Measurements from ENCODE around the gene LTBP3. TPM values are rescaled to one million over a fixed set of nuclear protein-coding genes. Genes with fewer than 3 reads are reported as not detected.

LTBP3 gene
- total and polyA plus RNA-seq, 7 donors: 12.7 to 82.3 (median 27.9) TPM

DNA sequence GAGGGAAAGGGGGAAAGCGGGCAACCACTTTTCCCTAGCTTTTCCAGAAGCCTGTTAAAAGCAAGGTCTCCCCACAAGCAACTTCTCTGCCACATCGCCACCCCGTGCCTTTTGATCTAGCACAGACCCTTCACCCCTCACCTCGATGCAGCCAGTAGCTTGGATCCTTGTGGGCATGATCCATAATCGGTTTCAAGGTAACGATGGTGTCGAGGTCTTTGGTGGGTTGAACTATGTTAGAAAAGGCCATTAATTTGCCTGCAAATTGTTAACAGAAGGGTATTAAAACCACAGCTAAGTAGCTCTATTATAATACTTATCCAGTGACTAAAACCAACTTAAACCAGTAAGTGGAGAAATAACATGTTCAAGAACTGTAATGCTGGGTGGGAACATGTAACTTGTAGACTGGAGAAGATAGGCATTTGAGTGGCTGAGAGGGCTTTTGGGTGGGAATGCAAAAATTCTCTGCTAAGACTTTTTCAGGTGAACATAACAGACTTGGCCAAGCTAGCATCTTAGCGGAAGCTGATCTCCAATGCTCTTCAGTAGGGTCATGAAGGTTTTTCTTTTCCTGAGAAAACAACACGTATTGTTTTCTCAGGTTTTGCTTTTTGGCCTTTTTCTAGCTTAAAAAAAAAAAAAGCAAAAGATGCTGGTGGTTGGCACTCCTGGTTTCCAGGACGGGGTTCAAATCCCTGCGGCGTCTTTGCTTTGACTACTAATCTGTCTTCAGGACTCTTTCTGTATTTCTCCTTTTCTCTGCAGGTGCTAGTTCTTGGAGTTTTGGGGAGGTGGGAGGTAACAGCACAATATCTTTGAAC is 52.5 kb downstream of the LTBP3 start:
- Histone ChIP-seq H3K27me3 (ENCODE audit: insufficient read depth in 3 of 3, low read length in 2 of 3) (no peaks in the 10 kb centered on the region), H3K27ac (peak overlapping the region; percentile 99), H3K9me3 (no peaks in the 10 kb centered on the region), H3K36me3 (ENCODE audit: insufficient read depth in 1 of 2, low read depth in 1 of 2) (peaks cover 8 to 59% of the 10 kb centered on the region in 2 donors), H3K4me1 (peaks cover 30% of the 10 kb centered on the region), H3K4me3 (peak overlapping the region; percentile 92)
- intact Hi-C loops (cut with DNase I): no loop called here
- DNase-seq: no peak
- ATAC-seq: no peak
- WGBS, 3 donors: 14 to 22% (median 16%) methylated on average over 12 of the region's 12 CpGs
- TF ChIP-seq, protein P1, sequence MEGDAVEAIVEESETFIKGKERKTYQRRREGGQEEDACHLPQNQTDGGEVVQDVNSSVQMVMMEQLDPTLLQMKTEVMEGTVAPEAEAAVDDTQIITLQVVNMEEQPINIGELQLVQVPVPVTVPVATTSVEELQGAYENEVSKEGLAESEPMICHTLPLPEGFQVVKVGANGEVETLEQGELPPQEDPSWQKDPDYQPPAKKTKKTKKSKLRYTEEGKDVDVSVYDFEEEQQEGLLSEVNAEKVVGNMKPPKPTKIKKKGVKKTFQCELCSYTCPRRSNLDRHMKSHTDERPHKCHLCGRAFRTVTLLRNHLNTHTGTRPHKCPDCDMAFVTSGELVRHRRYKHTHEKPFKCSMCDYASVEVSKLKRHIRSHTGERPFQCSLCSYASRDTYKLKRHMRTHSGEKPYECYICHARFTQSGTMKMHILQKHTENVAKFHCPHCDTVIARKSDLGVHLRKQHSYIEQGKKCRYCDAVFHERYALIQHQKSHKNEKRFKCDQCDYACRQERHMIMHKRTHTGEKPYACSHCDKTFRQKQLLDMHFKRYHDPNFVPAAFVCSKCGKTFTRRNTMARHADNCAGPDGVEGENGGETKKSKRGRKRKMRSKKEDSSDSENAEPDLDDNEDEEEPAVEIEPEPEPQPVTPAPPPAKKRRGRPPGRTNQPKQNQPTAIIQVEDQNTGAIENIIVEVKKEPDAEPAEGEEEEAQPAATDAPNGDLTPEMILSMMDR (IDR thresholded peaks at IDR 0.05): no peak

DNA sequence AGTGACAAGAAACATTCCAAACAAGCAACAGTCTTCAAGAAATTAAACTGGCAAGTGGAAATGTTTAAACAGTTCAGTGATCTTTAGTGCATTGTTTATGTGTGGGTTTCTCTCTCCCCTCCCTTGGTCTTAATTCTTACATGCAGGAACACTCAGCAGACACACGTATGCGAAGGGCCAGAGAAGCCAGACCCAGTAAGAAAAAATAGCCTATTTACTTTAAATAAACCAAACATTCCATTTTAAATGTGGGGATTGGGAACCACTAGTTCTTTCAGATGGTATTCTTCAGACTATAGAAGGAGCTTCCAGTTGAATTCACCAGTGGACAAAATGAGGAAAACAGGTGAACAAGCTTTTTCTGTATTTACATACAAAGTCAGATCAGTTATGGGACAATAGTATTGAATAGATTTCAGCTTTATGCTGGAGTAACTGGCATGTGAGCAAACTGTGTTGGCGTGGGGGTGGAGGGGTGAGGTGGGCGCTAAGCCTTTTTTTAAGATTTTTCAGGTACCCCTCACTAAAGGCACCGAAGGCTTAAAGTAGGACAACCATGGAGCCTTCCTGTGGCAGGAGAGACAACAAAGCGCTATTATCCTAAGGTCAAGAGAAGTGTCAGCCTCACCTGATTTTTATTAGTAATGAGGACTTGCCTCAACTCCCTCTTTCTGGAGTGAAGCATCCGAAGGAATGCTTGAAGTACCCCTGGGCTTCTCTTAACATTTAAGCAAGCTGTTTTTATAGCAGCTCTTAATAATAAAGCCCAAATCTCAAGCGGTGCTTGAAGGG is 53.3 kb downstream of the LTBP3 start:
- Histone ChIP-seq H3K27ac (peak overlapping the region; percentile 99), H3K9me3 (no peaks in the 10 kb centered on the region), H3K4me1 (peaks cover 30% of the 10 kb centered on the region), H3K4me3 (peak overlapping the region; percentile 92), H3K27me3 (ENCODE audit: insufficient read depth in 3 of 3, low read length in 2 of 3) (no peaks in the 10 kb centered on the region), H3K36me3 (ENCODE audit: insufficient read depth in 1 of 2, low read depth in 1 of 2) (peaks cover 8 to 68% of the 10 kb centered on the region in 2 donors)
- no peak for DNase-seq
- no peak for ATAC-seq
- TF ChIP-seq, protein P1 (IDR thresholded peaks at IDR 0.05): no peak
- intact Hi-C loops (cut with DNase I): no loop called here
- WGBS, 3 donors: 6 to 12% (median 10%) methylated on average over 8 of the region's 8 CpGs

DNA sequence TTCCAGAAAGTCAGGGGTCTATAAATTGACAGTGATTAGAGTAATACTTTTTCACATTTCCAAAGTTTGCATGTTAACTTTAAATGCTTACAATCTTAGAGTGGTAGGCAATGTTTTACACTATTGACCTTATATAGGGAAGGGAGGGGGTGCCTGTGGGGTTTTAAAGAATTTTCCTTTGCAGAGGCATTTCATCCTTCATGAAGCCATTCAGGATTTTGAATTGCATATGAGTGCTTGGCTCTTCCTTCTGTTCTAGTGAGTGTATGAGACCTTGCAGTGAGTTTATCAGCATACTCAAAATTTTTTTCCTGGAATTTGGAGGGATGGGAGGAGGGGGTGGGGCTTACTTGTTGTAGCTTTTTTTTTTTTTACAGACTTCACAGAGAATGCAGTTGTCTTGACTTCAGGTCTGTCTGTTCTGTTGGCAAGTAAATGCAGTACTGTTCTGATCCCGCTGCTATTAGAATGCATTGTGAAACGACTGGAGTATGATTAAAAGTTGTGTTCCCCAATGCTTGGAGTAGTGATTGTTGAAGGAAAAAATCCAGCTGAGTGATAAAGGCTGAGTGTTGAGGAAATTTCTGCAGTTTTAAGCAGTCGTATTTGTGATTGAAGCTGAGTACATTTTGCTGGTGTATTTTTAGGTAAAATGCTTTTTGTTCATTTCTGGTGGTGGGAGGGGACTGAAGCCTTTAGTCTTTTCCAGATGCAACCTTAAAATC is 54.0 kb downstream of the LTBP3 start:
- WGBS, 3 donors: 0 to 2% (median 1%) methylated on average over 3 of the region's 3 CpGs
- peaks cover 8 to 69% of the 10 kb centered on the region in 2 donors for H3K36me3 ChIP-seq (ENCODE audit: insufficient read depth in 1 of 2, low read depth in 1 of 2)

DNA sequence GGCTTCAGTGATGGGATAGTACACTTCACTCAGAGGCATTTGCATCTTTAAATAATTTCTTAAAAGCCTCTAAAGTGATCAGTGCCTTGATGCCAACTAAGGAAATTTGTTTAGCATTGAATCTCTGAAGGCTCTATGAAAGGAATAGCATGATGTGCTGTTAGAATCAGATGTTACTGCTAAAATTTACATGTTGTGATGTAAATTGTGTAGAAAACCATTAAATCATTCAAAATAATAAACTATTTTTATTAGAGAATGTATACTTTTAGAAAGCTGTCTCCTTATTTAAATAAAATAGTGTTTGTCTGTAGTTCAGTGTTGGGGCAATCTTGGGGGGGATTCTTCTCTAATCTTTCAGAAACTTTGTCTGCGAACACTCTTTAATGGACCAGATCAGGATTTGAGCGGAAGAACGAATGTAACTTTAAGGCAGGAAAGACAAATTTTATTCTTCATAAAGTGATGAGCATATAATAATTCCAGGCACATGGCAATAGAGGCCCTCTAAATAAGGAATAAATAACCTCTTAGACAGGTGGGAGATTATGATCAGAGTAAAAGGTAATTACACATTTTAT is 54.7 kb downstream of the LTBP3 start:
- Histone ChIP-seq H3K4me1 (peaks cover 24% of the 10 kb centered on the region), H3K4me3 (peak overlapping the region; percentile 92), H3K36me3 (ENCODE audit: insufficient read depth in 1 of 2, low read depth in 1 of 2) (peaks cover 8 to 69% of the 10 kb centered on the region in 2 donors), H3K27ac (peak overlapping the region; percentile 99), H3K9me3 (no peaks in the 10 kb centered on the region), H3K27me3 (ENCODE audit: insufficient read depth in 3 of 3, low read length in 2 of 3) (no peaks in the 10 kb centered on the region)
- intact Hi-C loops (cut with DNase I): no loop called here
- TF ChIP-seq, protein P1 (IDR thresholded peaks at IDR 0.05): no peak
- 0 to 2% (median 0%) methylated on average over 3 of the region's 3 CpGs for WGBS, 3 donors
- no peak for ATAC-seq
- DNase-seq: no peak

More for the DNA sequence above, 54.0 kb downstream of the LTBP3 start:
- TF ChIP-seq, protein P1 (IDR thresholded peaks at IDR 0.05): no peak
- Histone ChIP-seq H3K4me3 (peak overlapping the region; percentile 92), H3K27me3 (ENCODE audit: insufficient read depth in 3 of 3, low read length in 2 of 3) (no peaks in the 10 kb centered on the region), H3K4me1 (peaks cover 30% of the 10 kb centered on the region), H3K27ac (peak overlapping the region; percentile 99), H3K9me3 (no peaks in the 10 kb centered on the region)
- DNase-seq (no peak), ATAC-seq (no peak)
- intact Hi-C loops (cut with DNase I): no loop called here
